ENCODE results near the gene GGT7.

Gene GGT7

GRCh38 chr20:34798328-34798727 lies 74.3 kb downstream of the GGT7 start:
- Histone ChIP-seq H3K4me3 (ENCODE audit: low read depth in 1 of 5, low read length in 5 of 5) (no peak overlapping the region), H3K36me3 (ENCODE audit: control insufficient read depth in 5 of 5, insufficient read depth in 5 of 5, low read length in 5 of 5) (no peaks in the 10 kb centered on the region), H3K9ac (ENCODE audit: low read length in 5 of 5) (no peak overlapping the region), H3K27me3 (ENCODE audit: control insufficient read depth in 5 of 5, insufficient read depth in 4 of 5, low read length in 5 of 5) (no peaks in the 10 kb centered on the region), H3K9me3 (ENCODE audit: control insufficient read depth in 5 of 5, low read length in 5 of 5) (no peaks in the 10 kb centered on the region), H3K4me1 (ENCODE audit: control insufficient read depth in 5 of 5, insufficient read depth in 5 of 5, low read length in 5 of 5) (peaks cover 0 to 16% (median 5%) of the 10 kb centered on the region in 5 donors), H3K27ac (ENCODE audit: low read depth, low read length) (no peak overlapping the region)

DNA sequence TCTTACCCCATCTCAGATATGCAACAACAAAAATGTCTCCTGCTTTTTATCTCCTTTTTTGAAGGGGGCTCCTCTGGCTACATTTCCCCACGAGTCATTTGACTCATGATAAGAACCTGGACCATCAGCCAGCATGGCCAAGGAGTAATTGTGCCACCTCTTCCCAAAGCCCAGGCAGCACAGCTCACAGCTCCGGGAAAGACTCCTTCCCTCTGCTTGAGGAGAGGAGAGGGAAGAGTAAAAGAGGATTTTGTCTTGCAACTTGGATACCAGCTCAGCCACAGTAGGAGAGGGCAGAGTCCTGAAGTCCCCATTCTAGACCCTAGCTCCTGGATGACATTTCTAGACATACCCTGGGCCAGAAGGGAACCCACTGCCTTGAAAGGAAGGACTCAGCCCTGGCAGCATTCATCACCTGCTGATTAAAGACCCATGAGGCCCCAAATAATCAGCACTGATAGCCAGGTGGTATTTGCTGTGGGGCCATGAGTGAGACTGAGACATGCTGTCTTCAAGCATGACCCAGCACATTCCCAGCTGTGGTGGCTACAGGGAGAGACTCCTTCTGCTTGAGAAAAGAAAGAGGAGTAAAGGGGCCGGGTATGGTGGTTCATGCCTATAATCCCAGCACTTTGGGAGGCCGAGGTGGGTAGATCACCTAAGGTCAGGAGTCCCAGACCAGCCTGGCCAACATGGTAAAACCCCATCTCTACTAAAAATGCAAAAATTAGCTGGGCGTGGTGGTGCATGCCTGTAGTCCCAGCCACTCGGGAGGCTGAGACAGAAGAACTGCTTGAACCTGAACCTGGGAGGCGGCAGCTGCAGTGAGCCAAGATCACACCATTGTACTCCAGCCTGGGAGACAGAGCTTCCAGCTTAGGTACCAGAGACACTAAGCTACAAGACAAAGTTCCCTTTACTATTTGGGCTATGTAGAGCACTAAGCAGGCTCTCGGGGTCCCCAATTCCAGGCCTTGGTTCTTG lies 75.4 kb downstream of the GGT7 start:
- H3K27ac ChIP-seq (ENCODE audit: low read depth, low read length) = no peak overlapping the region
- peaks cover 0 to 19% (median 5%) of the 10 kb centered on the region in 5 donors for H3K4me1 ChIP-seq (ENCODE audit: control insufficient read depth in 5 of 5, insufficient read depth in 5 of 5, low read length in 5 of 5)
- H3K27me3 ChIP-seq (ENCODE audit: control insufficient read depth in 5 of 5, insufficient read depth in 4 of 5, low read length in 5 of 5) = no peaks in the 10 kb centered on the region
- no peaks in the 10 kb centered on the region for H3K9me3 ChIP-seq (ENCODE audit: control insufficient read depth in 5 of 5, low read length in 5 of 5)
- no peaks in the 10 kb centered on the region for H3K36me3 ChIP-seq (ENCODE audit: control insufficient read depth in 5 of 5, insufficient read depth in 5 of 5, low read length in 5 of 5)
- H3K4me3 ChIP-seq (ENCODE audit: low read depth in 1 of 5, low read length in 5 of 5) = no peak overlapping the region
- no peak overlapping the region for H3K9ac ChIP-seq (ENCODE audit: low read length in 5 of 5)
